Measurements from ENCODE around the gene KAT2B.

DNA sequence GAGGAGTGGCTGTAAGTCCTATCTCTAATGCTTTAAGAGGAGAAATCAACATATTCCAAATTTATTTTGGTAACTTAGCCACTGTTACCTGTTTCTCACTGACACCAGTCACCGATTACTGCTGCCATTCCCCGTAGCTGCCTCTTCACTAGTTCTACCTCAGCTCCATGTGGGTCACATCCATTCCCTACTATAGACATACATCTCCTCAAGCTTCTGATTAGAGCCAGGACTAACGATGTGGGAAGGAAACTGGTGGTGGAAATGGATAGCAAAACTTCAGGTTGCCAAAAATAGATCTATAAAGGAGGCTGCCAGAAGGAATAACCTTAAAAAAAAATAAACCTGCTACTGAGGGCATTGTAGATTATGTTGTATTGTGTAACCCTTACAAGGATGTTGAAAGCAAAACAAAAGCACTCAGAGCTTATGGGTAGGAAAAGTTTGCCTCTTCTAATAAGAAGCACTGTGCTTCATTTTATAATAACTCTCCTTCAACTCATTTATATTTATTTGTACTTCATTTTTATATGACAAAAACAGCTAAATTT is 56.0 kb downstream of the KAT2B start:
- TF ChIP-seq, protein P1, sequence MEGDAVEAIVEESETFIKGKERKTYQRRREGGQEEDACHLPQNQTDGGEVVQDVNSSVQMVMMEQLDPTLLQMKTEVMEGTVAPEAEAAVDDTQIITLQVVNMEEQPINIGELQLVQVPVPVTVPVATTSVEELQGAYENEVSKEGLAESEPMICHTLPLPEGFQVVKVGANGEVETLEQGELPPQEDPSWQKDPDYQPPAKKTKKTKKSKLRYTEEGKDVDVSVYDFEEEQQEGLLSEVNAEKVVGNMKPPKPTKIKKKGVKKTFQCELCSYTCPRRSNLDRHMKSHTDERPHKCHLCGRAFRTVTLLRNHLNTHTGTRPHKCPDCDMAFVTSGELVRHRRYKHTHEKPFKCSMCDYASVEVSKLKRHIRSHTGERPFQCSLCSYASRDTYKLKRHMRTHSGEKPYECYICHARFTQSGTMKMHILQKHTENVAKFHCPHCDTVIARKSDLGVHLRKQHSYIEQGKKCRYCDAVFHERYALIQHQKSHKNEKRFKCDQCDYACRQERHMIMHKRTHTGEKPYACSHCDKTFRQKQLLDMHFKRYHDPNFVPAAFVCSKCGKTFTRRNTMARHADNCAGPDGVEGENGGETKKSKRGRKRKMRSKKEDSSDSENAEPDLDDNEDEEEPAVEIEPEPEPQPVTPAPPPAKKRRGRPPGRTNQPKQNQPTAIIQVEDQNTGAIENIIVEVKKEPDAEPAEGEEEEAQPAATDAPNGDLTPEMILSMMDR (IDR thresholded peaks at IDR 0.05) = no peak
- TF ChIP-seq ZFX (IDR thresholded peaks at IDR 0.05; ENCODE audit: borderline replicate concordance) = no peak
